WERI-Rb-1 (cell line): ENCODE results near the gene SPECC1L.

ENCODE experiments used
- DNase-seq: peaks from one replicate; pipeline ENCODE4 v3.0.0-alpha.2; 2020
- H3K27ac ChIP-seq: fragments of 250-450 bp; sonication (Bioruptor Pico); 2 replicates; pipeline ENCODE4 v1.5.1; 2020; ENCODE audit warnings: mild to moderate bottlenecking, moderate library complexity
- H3K27me3 ChIP-seq: fragments of 250-450 bp; sonication (Bioruptor Pico); 2 replicates; pipeline ENCODE4 v1.5.1; 2021; ENCODE audit warnings: mild to moderate bottlenecking, low read depth, moderate library complexity; ENCODE audit not compliant: insufficient read depth, severe bottlenecking
- H3K36me3 ChIP-seq: fragments of 250-450 bp; sonication (Bioruptor Pico); 2 replicates; pipeline ENCODE4 v1.5.1; 2020; ENCODE audit warnings: mild to moderate bottlenecking, moderate library complexity
- H3K4me3 ChIP-seq: 2 replicates; pipeline ENCODE4 v1.5.1; 2011; ENCODE audit warnings: low read depth, mild to moderate bottlenecking, control low read depth, low read length
- H3K9me3 ChIP-seq: fragments of 250-450 bp; sonication (Bioruptor Pico); 2 replicates; pipeline ENCODE4 v1.5.1; 2021; ENCODE audit warnings: mild to moderate bottlenecking, moderate library complexity; ENCODE audit not compliant: severe bottlenecking
- TF ChIP-seq, protein P1 (sequence below): IDR thresholded peaks from 2 replicates; pipeline ENCODE4 v1.5.1; 2011; ENCODE audit warnings: low read depth, mild to moderate bottlenecking, control low read depth, inconsistent platforms, low read length

SPECC1L gene

DNA sequence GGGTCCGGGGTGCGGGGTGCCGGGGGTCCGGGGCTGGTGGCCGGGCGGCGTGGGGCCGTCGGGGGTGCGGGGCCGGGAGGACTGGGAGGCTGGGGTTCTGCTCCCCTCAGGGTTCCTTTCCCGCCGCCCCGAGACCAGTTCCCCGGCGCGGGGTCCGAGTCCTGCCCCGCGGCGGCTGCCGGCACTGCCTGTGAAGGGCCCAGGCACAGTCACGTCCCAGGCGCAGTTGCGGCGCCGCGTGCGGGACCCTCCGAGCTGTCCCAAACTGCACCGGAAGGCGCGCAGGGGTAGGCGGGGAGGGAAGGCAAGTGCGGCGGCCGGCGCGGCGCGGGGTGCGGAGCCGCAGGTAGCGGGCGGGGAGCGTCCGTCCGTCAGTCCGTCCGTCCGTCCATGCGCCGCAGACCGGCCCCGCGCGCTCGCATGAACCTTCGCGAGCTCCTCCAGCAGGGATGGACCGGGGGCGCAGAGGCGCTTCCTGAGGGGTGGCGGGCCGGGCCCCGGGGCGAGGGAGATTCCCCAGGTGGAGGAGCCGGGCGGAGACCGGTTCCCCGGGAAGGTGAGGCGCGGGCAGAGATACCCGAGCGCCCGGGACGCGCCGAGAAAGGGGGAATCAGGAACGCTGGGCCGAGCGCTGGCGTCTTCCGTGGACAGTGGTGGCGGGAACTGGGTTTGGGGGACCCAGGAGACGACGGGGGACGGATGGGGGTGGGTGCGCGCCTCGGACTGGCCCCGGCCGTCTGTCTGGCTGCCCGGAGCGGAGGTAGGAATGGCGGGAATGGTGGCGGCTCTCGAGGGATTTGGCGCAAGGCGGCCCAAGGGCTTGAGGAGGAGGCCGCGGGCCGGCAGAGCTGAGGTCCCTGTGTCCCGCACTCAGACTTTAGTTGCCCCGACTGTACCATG is 153.6 kb downstream of the SPECC1L start:
- H3K4me3 ChIP-seq: no peak overlapping the region
- TF ChIP-seq, protein P1, sequence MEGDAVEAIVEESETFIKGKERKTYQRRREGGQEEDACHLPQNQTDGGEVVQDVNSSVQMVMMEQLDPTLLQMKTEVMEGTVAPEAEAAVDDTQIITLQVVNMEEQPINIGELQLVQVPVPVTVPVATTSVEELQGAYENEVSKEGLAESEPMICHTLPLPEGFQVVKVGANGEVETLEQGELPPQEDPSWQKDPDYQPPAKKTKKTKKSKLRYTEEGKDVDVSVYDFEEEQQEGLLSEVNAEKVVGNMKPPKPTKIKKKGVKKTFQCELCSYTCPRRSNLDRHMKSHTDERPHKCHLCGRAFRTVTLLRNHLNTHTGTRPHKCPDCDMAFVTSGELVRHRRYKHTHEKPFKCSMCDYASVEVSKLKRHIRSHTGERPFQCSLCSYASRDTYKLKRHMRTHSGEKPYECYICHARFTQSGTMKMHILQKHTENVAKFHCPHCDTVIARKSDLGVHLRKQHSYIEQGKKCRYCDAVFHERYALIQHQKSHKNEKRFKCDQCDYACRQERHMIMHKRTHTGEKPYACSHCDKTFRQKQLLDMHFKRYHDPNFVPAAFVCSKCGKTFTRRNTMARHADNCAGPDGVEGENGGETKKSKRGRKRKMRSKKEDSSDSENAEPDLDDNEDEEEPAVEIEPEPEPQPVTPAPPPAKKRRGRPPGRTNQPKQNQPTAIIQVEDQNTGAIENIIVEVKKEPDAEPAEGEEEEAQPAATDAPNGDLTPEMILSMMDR: no peak
- no peak for DNase-seq
- no peaks in the 10 kb centered on the region for H3K9me3 ChIP-seq
- no peaks in the 10 kb centered on the region for H3K27me3 ChIP-seq
- H3K36me3 ChIP-seq: no peaks in the 10 kb centered on the region
- H3K27ac ChIP-seq: no peak overlapping the region

DNA sequence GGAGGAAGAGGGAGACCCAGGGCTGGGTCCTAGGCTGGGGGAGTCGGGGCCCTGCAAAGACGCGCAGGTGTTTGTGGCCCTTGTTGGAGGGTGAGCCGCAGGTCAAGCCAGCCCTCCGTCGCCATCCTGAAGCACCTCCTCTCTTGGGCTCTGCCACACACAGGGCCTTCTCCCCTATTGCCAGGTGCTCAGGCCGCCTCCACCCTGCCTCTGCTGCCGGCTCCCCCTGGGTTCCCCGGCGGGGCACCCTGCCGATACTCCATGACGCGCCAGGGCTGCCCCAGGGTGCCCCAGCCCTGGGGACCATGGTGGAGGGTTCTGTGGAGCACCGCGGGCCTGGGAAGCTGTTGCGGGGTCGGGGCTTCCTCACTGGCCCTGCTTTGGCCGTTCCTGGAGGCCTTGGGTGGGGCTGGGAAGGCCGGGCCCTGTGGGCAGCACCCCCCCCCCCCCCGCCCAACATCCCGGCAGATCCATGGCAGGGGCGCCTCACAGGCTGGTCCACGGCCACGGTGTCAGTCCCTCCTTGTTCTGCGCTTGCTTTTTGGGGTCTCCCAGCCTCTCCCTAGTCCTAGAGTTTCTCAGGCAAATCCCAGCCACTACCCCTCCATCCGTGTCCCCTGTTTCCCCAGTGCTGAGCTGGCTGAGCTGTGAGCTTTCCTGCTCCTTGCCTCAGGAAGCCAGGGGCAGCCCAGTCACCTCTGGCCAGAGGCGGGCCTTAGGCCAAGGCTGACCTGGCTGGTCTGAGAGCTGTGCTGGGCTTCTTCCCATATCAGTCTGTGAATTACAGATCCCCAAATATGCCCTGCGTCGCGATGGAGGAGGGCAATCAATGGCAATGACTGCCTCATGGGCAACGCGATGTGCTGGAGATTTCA is 154.5 kb downstream of the SPECC1L start:
- H3K36me3 ChIP-seq: no peaks in the 10 kb centered on the region
- H3K27me3 ChIP-seq: no peaks in the 10 kb centered on the region
- no peak overlapping the region for H3K27ac ChIP-seq
- DNase-seq: no peak
- TF ChIP-seq, protein P1: no peak
- no peak overlapping the region for H3K4me3 ChIP-seq
- H3K9me3 ChIP-seq: no peaks in the 10 kb centered on the region

DNA sequence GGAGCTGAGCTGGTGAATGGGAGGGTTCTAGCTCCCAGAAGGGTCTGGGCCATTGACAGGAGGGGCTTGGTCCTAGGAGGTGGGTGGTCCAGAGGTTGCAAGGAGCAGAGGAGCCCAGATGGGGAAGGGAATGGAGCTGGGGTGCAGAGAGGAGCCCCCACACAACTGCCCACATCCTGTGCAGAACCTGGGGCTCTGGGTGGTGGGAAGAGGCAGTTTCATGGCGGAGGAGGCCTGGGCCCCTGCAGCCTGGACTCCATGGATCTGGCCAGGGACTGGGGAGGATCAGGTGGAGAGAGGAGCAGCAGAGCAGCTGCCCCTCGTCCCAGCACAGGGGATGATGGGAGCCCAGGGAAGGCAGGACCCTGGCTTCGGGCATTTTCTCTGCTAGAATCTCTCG is 155.8 kb downstream of the SPECC1L start:
- Histone ChIP-seq H3K27me3 (no peaks in the 10 kb centered on the region), H3K36me3 (no peaks in the 10 kb centered on the region), H3K27ac (no peak overlapping the region), H3K4me3 (no peak overlapping the region), H3K9me3 (no peaks in the 10 kb centered on the region)
- TF ChIP-seq, protein P1: no peak
- no peak for DNase-seq

DNA sequence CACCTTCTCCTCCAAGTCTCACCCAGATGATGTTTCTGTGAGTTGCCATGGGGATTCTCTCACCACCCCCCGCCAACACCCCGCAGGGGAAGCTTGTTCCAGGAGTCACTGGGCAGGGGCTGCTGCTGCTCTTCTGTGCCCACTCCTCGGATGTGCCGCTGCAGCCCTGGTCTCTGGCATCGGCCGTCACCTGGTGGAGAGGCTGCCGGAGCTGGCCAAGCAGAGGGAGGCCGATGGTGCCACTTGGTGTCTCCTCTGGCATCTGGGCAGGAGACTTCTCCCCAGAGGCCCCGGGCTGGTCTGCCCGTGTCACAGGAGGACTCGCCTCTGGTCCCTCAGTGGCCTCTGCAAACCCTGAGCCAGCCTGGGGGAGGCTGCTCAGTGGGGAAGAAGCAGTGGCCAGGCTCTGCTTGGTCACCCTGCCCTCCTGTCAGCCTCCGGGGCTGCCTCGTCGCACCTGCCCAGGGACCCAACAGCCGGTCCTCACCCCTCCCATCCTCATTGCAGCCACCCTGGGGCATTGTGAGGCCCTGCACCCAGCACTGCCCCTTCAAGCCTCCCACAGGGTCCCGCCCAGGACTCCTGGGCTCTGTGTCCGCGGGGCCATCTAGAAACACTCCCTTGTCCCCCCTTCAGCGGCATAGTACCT is 156.3 kb downstream of the SPECC1L start:
- H3K27ac ChIP-seq: no peak overlapping the region
- DNase-seq: no peak
- H3K27me3 ChIP-seq: no peaks in the 10 kb centered on the region
- H3K9me3 ChIP-seq: no peaks in the 10 kb centered on the region
- TF ChIP-seq, protein P1: no peak
- no peak overlapping the region for H3K4me3 ChIP-seq
- no peaks in the 10 kb centered on the region for H3K36me3 ChIP-seq

DNA sequence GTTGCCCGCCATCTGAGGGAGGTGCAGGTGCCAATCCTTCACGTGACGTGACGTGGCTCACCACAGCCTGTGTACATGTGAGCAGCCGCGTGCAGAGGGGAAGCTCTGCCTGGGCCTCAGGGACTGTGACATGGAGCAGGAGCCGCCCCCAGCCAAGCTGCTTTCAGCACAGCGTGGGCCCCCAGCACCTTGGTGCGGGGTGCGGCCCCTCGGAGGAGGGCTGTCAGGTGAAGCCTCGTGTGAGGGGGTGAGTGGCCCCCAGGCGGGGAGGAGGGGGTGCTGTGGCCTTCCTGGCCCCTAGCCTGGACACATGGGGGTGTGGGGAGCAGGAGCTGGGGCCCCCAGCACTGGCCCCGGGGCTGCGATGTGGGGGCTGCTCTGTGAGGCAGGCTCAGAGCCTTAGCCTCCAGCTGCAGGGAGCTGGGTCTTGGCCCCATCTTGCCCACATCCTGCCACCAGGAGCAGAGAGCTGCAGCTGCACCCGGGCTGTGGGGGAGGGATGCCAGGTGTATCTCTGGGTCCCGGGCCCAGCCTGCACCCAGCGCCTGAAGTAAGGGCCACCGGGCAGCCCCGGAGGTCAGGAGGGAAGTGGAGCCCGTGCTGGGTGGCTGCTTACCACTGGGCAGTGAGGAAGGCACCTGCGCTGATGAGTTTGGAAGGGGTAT is 157.0 kb downstream of the SPECC1L start, which contains the start of gene ADORA2A:
Gene ADORA2A, plus strand, starts transcription at position 100 of the 665 bp plus-strand sequence. CDS start 5,806 bp downstream, outside the sequence.
- no peaks in the 10 kb centered on the region for H3K36me3 ChIP-seq
- no peaks in the 10 kb centered on the region for H3K27me3 ChIP-seq
- no peak for DNase-seq
- TF ChIP-seq, protein P1: no peak
- no peak within 1 kb of the TSS for H3K27ac ChIP-seq
- no peak within 1 kb of the TSS for H3K4me3 ChIP-seq
- H3K9me3 ChIP-seq: no peaks in the 10 kb centered on the region
